ENCODE results near the gene KCNJ15. TPM values are rescaled to one million over a fixed set of nuclear protein-coding genes. Genes with fewer than 3 reads are reported as not detected.

KCNJ15 gene
- polyA plus RNA-seq, 1 donor from 2014 or later, result not detected

GRCh38 chr21:38291874-38292273 lies 35.1 kb downstream of the KCNJ15 start:
- Histone ChIP-seq H3K9ac (ENCODE audit: low read length) (no peak overlapping the region), H3K27ac (ENCODE audit: low read length) (no peak overlapping the region), H3K79me2 (replicated peaks; ENCODE audit: insufficient read depth, low read length) (no peaks in the 10 kb centered on the region), H3K4me3 (ENCODE audit: low read length) (no peak overlapping the region), H2AFZ (ENCODE audit: low read depth, low read length) (no peak overlapping the region), H3F3A (ENCODE audit: insufficient read depth, low read length, poor library complexity, severe bottlenecking) (no peaks in the 10 kb centered on the region), H3K27me3 (ENCODE audit: insufficient read depth, low read depth, low read length) (no peaks in the 10 kb centered on the region), H4K20me1 (ENCODE audit: insufficient read depth) (no peaks in the 10 kb centered on the region), H3K36me3 (ENCODE audit: insufficient read depth, low read length) (no peaks in the 10 kb centered on the region), H3K9me2 (ENCODE audit: insufficient read depth, low read length) (no peaks in the 10 kb centered on the region), H3K4me2 (ENCODE audit: low read length) (no peak overlapping the region), H3K9me3 (ENCODE audit: low read length) (no peaks in the 10 kb centered on the region)
- TF ChIP-seq EP300 (conservative IDR thresholded peaks at IDR 0.05; ENCODE audit: poor library complexity, severe bottlenecking) (no peak), MXI1 (conservative IDR thresholded peaks at IDR 0.05; ENCODE audit: poor library complexity, severe bottlenecking) (no peak), CTCF (IDR thresholded peaks at IDR 0.05; ENCODE audit: poor library complexity, severe bottlenecking) (no peak), POLR2AphosphoS5 (IDR thresholded peaks at IDR 0.05) (no peak)

DNA sequence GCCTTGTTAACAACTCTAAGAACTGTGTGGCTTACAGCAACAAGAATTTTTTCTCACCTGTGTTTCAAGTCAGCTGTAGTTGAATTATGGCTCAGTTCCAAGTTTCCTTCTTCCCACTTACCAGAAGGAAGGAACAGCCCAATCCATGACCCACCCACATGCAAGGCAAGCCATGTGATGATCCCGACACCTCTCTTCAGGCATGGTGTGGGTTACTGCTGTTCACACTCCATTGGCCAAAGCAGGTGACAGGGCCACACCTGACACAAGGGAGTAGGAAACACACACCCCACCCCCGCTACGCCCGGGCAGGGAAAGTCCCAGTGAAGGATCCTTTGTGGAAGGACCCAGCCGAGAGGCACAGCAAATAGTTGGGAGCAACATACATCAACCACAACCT lies 36.3 kb downstream of the KCNJ15 start:
- no peak overlapping the region for H3K4me2 ChIP-seq (ENCODE audit: low read length)
- H3K9me2 ChIP-seq (ENCODE audit: insufficient read depth, low read length), result no peaks in the 10 kb centered on the region
- no peak for TF ChIP-seq RAD21 (conservative IDR thresholded peaks at IDR 0.05)
- TF ChIP-seq SMC3 (conservative IDR thresholded peaks at IDR 0.05; ENCODE audit: poor library complexity), result no peak
- no peak overlapping the region for H3K27ac ChIP-seq (ENCODE audit: low read length)
- H2AFZ ChIP-seq (ENCODE audit: low read depth, low read length), result no peak overlapping the region
- no peaks in the 10 kb centered on the region for H3K9me3 ChIP-seq (ENCODE audit: low read length)
- no peaks in the 10 kb centered on the region for H3F3A ChIP-seq (ENCODE audit: insufficient read depth, low read length, poor library complexity, severe bottlenecking)
- H3K79me2 ChIP-seq (replicated peaks; ENCODE audit: insufficient read depth, low read length), result no peaks in the 10 kb centered on the region
- no peaks in the 10 kb centered on the region for H3K36me3 ChIP-seq (ENCODE audit: insufficient read depth, low read length)
- no peak overlapping the region for H3K4me3 ChIP-seq (ENCODE audit: low read length)
- H3K27me3 ChIP-seq (ENCODE audit: insufficient read depth, low read depth, low read length), result no peaks in the 10 kb centered on the region
- no peak overlapping the region for H3K9ac ChIP-seq (ENCODE audit: low read length)
- no peaks in the 10 kb centered on the region for H4K20me1 ChIP-seq (ENCODE audit: insufficient read depth)

DNA sequence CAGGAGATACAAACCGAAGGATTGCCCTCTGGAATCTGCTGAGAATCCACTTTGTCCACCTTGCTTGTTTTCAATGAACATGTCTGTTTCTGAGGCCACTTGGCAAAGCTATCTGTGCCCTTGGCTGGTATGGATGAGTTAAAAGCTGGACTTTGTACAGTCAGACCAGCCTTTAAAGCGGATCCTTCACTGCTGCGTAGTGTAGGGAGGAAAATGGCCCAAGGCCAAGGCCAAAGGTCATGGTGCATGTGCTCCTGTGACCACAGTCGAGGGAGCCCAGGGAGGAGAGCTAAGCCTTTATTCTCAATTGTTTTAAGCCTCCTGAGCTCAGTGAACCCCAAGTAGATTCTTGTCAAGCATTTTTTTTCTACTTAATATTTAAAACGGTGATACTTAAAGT lies 37.0 kb downstream of the KCNJ15 start:
- H3F3A ChIP-seq (ENCODE audit: insufficient read depth, low read length, poor library complexity, severe bottlenecking), result no peaks in the 10 kb centered on the region
- no peak overlapping the region for H2AFZ ChIP-seq (ENCODE audit: low read depth, low read length)
- H3K36me3 ChIP-seq (ENCODE audit: insufficient read depth, low read length), result no peaks in the 10 kb centered on the region
- no peaks in the 10 kb centered on the region for H3K9me3 ChIP-seq (ENCODE audit: low read length)
- H3K4me3 ChIP-seq (ENCODE audit: low read length), result no peak overlapping the region
- no peak overlapping the region for H3K9ac ChIP-seq (ENCODE audit: low read length)
- H3K27ac ChIP-seq (ENCODE audit: low read length), result no peak overlapping the region
- no peak for TF ChIP-seq CTCF (IDR thresholded peaks at IDR 0.05; ENCODE audit: poor library complexity, severe bottlenecking)
- no peak for TF ChIP-seq EP300 (conservative IDR thresholded peaks at IDR 0.05; ENCODE audit: poor library complexity, severe bottlenecking)
- no peak for TF ChIP-seq TAF1 (IDR thresholded peaks at IDR 0.05; ENCODE audit: low read depth)
- TF ChIP-seq REST (IDR thresholded peaks at IDR 0.05; ENCODE audit: borderline replicate concordance), result no peak
- no peak for TF ChIP-seq SMC3 (conservative IDR thresholded peaks at IDR 0.05; ENCODE audit: poor library complexity)
- TF ChIP-seq MXI1 (conservative IDR thresholded peaks at IDR 0.05; ENCODE audit: poor library complexity, severe bottlenecking), result no peak
- no peak for TF ChIP-seq RAD21 (conservative IDR thresholded peaks at IDR 0.05)
- no peak for TF ChIP-seq POLR2AphosphoS5 (IDR thresholded peaks at IDR 0.05)
- no peak for TF ChIP-seq EZH2 (IDR thresholded peaks at IDR 0.05; ENCODE audit: borderline replicate concordance, insufficient read depth, low read length, poor library complexity, severe bottlenecking)
- no peak overlapping the region for H3K4me2 ChIP-seq (ENCODE audit: low read length)
- H3K9me2 ChIP-seq (ENCODE audit: insufficient read depth, low read length), result no peaks in the 10 kb centered on the region
- no peaks in the 10 kb centered on the region for H3K79me2 ChIP-seq (replicated peaks; ENCODE audit: insufficient read depth, low read length)
- H4K20me1 ChIP-seq (ENCODE audit: insufficient read depth), result no peaks in the 10 kb centered on the region
- H3K27me3 ChIP-seq (ENCODE audit: insufficient read depth, low read depth, low read length), result no peaks in the 10 kb centered on the region
